NT2/D1 (cell line): Measurements from ENCODE around the gene AGAP1.

Experiments used
- SUZ12 ChIP-seq: IDR thresholded peaks from 2 replicates; pipeline ENCODE4 v1.6.1; 2011; ENCODE audit not compliant: insufficient read length, insufficient read depth; ENCODE audit errors: extremely low read depth
- YY1 ChIP-seq: IDR thresholded peaks from 2 replicates; pipeline ENCODE4 v1.6.1; 2011; ENCODE audit not compliant: insufficient read length, insufficient read depth

DNA sequence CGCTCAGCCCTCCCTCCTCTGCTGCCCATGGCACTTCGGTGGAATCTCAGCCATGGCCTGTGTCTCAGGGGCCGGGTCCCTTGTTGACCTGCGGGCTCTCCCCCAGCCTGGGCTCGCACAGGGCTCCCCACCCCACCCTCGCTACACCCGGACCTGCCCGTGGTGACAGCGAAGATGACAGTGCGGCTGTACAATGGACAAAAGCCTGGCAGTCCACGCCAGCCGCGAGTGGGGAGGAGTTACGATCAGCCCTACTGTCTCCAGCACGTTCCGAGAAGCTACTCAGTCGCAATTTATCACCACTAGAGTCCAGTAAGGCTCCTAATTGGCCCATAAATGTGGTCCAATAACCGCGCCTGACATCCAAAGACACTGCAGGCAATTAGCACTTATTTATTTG is 642.7 kb downstream of the AGAP1 start:
- TF ChIP-seq YY1 (no peak), SUZ12 (no peak)
